HG02970 (cell line): ENCODE measurements around the gene STXBP1.

Experiments used
- ATAC-seq: cut with Tn5 transposase; IDR thresholded peaks from one replicate; pipeline ENCODE4 v1.9.1; 2021; ENCODE audit warnings: mild to moderate bottlenecking, moderate library complexity, moderate number of reproducible peaks; ENCODE audit not compliant: unreplicated experiment, low FRiP score

STXBP1 gene

DNA sequence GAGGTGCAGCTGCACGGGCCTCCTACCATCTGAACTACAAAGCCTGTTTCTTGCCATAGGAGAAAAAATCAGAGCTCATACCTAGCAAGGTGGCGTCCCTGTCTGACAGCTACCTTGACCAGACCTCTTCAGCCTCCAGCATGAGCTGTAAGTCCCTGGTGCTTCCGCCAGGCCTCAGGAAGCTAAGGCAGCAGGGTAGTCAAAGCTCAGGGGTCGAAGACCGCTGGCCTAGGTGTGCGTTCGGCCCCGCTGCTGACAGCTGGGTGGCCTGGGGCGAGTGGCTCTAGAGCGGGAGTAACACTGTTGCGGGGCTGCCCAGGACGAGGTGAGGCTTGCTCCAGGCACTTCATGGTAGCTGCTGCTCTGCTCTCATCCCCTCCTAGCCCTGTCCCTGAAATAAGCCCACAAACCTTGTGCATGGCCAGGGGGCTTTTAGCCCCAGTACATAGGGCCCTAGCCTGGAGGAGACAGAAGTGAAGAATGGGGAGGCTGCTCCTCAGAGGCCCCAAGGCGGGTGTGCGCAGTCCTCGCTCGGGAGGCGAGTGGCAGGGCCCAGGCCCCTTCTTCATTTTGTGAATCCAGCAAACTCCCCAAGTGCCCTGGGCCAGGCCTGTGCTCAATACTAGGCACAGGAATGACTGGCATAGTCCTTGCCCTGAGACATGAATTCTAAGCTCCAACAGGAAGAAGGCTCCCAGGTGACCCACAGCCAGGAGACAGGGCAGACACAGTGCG, 117.6 kb downstream of the STXBP1 start:
- ATAC-seq, result no peak

GRCh38 chr9:127730262-127730661, 118.2 kb downstream of the STXBP1 start:
- ATAC-seq, result no peak

DNA sequence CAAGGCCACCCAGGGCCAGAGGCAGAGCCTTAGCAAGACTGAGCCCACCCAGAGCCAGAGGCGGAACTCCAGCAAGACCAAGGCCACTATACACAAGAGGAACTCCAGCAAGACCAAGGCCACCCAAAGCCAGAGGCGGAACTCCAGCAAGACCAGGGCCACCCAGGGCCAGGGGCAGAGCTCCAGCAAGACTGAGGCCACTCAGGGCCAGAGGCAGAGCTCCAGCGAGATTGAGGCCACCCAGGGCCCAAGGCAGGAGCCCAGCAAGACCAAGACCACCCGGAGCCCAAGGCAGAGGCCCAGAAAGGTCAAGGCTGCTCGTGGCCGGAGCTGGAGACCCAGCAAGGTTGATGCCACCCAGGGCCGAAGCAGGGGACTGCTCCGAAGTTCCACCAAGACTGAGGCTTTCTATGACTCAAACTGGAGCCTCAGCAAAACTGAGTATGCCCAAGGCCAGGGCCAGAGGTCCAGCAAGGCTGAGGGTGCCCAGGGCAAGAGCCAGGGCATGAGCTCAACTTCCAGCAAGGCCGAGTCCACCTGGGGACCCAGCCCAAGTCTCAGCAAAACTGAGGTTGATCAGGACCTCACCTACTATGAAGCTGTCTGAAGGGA, 118.8 kb downstream of the STXBP1 start:
- no peak for ATAC-seq

- no peak for ATAC-seq
Measured at GRCh38 chr9:127731938-127732337, 119.9 kb downstream of the STXBP1 start.

GRCh38 chr9:127732444-127732843, 120.4 kb downstream of the STXBP1 start:
- no peak for ATAC-seq

- no peak for ATAC-seq
Measured at GRCh38 chr9:127733614-127734013, 121.5 kb downstream of the STXBP1 start.

DNA sequence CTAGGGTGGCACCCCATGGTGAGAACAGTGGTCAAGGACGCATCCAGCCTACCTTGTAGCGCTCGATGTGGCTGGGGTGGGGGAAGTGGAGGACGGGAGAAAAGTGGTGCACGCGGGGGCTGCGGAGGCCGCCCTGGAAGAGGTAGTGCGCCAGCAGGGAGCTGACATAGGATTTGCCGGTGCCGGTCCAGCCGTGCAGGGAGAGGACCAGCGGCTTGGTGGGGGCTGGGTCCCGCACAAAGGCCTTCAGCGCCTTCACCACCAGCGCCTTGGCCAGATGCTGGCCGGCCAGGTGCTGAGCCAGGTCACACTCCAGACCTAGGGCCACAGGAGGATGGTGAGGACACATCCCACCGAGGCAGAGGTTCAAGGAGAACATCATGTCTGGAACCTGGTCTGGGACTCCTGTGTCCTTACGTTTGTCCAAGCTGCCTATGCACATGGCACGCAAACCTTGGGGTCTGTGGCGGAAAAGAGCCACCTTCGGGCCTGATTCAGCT, 122.2 kb downstream of the STXBP1 start:
- ATAC-seq, result no peak

- peak; percentile 87 for ATAC-seq
Measured at GRCh38 chr9:127734747-127735529, 122.9 kb downstream of the STXBP1 start, which contains the start of gene TOR2A. Gene TOR2A, minus strand, starts transcription at chr9:127735294. Its CDS starts 24 bp downstream, at chr9:127735270.

GRCh38 chr9:127735530-127736185, 123.6 kb downstream of the STXBP1 start:
- ATAC-seq, result peak; percentile 3

DNA sequence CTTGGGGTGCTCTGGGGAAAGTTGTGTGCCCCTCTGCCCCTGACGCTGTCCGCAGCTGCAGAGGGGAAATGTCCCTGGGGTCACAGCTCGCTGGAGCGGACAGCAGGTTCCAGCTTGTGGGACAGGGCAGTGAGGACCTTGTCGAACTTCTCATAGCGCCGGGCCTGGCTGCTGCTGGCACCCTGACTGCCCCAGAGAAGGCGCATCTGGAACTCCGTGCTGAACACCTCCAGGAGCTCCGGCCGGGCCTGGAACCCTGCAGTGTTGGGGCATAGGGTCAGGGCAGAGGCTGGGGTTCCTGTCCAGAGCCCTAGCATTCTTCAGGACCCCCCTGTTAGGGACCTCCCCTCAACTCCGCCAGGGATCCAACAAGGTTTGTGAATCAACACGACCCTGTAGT, 126.6 kb downstream of the STXBP1 start:
- no peak for ATAC-seq

DNA sequence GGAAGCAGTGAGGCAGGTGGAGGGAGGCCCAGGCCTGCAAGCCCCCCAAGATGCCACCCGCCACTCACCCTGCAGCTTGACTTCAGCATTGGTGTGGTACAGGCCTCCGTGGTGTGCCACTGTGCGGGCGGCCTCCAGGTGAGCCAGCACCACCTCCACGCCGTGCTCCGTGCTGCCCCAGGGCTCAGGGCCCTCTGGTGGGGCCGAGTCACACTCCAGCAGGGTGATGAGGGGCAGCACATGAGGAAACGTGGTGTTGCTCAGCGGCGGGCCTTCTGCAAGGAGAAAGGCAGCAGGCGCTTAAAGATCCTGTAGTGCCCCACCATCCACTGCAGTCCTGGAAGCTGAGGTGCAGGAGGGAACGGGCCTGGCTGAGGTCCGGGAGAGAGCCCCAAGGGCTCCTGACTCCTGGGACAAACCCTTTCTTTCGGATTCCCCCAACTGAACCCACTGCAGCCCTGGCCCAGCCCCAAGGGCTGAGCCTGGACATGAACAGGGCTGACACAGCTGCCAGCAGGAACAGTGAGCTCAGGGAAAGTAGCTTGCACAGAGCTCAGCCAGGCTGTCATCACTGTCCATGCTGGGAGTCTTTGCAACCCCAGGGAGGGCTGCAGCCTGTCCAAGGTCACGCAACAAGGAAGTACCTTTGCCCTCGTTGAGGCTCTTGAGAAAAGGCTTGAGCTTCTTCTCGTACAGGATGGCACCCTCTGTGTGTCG, 127.7 kb downstream of the STXBP1 start:
- no peak for ATAC-seq

DNA sequence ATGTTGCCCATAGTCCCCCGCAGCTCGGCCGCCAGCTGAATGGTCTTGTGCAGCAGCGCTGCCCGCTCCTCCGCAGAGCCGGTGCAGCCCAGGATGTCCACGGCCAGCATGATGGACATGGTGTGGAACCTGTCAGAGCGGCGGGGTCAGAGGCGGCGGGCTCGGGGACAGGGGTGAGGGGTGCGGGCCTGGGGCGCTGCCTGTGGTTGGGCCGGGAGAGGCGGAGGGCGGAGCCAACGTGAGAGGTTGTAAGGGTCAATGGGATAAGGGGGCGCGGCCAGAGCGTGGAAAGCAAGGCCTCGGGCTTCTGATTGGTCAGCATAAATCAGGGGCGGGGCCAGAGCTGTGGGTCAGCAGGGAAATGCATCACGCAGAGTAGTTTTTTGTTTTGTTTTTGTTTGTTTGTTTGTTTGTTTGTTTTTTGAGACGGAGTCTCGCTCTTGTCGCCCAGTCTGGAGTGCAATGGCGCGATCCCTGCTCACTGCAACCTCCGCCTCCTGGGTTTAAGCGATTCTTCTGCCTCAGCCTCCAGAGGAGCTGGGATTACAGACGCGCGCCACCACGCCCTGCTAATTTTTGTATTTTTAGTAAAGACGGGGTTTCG, 129.9 kb downstream of the STXBP1 start:
- ATAC-seq, result no peak
